Muscle of back (tissue), 11 donors: Measurements from ENCODE around the gene CNTRL. TPM values are rescaled to one million over a fixed set of nuclear protein-coding genes. Genes with fewer than 3 reads are reported as not detected.
A peak's percentile ranks its signal among the peaks of the same experiment; 100 is the strongest.

Experiments used
- DNase-seq, 3 donors: peaks; one replicate each; pipeline versions ENCODE4 v3.0.0 to v3.0.0-alpha.2; 2013
- polyA plus RNA-seq, 10 donors: library from polyadenylated mRNA; unstranded; fragments of 120-200 nt; gene quantifications; one replicate each; pipeline ENCODE4 v1.2.1, GENCODE V29; 2013; ENCODE audit not compliant: insufficient read length in 10 of 10

CNTRL gene
- polyA plus RNA-seq, 10 donors = 12.9 to 25.0 (median 18.2) TPM

- DNase-seq = no peak
These were observed 105.4 kb downstream of the CNTRL start for GRCh38 chr9:121179930-121180681.

GRCh38 chr9:121182101-121182836 lies 107.5 kb downstream of the CNTRL start:
- DNase-seq = no peak

DNA sequence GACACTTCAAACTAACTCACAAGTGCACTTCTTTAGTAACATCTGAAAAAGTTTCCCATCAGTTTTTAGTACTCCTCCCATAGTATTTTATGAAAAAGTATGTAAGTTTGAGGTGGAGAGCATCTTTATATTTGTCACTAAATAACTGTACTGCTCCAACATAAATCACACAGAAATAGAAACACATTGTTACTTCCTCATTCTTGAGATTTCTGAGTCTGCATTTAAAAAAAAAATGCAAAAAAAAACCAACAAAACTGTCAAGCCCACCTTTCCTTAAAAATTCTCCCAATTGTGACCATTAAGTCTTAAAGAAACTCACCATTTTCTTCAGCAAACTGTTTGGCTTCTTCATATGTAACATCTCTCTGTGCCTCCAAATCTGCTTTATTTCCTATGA lies 108.2 kb downstream of the CNTRL start:
- DNase-seq = no peak

DNA sequence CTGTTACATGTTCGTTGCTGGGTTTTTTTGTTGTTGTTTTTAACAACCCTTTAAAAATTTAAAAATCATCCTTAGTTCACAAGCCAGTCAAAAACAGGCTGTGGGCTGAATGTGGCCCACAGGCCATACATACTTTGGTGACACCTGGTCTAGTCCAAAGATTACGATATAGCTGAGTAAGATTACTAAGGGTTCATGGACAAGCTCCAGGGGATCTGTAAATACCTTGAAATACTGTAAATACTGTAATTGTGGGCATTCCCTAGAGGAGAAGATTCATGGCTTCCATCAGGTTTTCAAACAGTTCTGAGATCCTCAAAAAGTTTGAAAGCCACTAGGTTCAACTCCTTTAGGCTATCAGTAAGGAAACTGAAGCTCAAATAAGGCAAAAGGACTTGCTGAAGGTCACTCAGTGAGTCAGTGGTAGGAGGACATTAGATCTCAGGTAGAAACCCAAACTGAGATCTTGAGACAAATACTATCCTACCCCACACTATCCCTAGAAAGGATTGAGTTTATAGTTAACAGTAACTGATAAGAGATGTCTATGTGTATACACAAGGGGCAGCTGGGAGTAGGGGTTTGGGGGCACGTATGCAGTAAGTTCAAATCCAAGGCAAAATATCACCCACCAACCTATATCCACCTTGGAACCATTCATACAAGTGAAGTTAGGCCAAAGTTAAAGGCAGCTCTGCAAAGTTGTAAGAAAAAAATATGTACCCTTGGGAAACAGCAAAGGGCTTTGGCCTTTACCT lies 109.1 kb downstream of the CNTRL start:
- no peak for DNase-seq

DNA sequence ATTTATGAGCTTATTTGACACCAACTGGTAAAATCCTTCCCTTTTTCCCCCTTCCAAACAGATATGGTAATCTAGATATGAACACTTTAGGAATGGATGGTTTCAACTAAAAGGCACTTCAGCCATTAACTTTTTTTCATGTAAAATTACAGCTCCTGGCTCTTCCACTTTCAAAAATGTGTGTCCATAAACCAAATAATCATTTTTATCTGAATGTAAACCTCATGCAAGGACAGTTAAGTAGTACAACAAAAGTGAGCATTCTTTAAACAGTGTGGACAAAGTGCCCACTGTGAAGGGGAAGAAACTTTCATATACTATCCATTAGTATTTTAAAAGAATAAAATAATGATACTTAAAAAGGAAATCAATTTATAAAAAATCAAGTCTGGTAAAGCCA lies 109.7 kb downstream of the CNTRL start:
- no peak for DNase-seq

DNA sequence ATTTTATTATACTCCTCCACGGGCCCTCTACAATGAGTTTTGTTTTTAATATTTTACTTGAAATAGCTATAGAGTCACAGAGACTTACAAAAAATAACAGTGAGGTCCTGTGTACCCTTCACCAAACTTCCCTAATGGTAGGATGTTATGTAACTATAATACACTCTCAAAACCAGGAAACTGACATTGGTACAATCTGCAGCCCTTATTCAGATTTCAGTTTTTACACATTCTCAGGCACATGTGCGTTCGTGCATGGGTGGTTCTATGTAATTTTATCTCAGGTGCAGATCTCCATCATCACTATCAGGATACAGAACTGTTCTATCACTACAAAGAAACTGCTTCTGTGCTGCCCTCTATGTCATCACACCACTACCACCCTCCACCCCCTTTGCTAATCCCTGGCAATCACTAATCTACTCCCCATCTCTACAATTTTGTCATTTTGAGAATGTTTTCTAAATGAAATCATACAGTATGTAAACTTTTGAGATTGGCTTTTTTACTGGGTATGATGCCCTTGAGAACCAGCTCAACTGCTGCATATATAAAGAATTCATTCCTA lies 110.5 kb downstream of the CNTRL start:
- no peak for DNase-seq

GRCh38 chr9:121185774-121186403 lies 111.1 kb downstream of the CNTRL start:
- DNase-seq = no peak

- DNase-seq = no peak
These were observed 113.0 kb downstream of the CNTRL start for GRCh38 chr9:121187636-121188305.

DNA sequence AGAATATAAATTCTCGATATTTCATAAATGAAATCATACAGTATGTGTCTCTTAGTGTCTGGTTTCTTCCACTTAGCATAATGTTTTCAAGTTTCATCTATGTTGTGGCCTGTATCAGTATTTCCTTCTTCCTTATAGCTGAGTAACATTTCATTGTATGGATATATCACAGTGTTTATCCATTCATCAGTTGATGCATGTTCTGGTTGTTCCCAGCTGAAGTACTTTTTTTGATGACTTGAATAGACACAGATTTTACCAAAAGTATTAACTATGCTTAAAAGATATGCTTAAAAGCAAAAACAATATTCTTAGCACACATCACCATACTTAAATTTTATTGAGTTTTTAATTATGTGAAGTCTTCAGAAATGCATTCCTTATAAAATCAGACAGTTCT lies 114.3 kb downstream of the CNTRL start:
- no peak for DNase-seq

- DNase-seq = no peak
These were observed 114.9 kb downstream of the CNTRL start for GRCh38 chr9:121189660-121190059.

DNA sequence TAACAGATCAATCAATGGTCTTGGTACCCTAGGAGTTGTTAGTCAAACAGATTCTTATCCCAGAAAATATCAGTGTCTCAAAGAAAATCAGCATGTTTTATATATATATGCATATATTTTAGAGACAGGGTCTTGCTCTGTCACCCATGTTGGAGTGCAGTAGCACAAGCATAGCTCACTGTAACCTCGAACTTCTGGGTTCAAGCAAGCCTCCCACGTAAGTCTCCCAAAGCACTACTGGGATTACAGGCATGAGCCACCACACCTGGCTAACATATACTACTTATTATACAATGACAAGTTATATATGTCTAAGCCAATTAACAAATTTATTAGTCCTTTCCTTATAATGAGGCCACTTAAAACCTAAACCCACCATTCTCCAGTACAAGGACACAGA lies 116.5 kb downstream of the CNTRL start:
- DNase-seq = no peak

DNA sequence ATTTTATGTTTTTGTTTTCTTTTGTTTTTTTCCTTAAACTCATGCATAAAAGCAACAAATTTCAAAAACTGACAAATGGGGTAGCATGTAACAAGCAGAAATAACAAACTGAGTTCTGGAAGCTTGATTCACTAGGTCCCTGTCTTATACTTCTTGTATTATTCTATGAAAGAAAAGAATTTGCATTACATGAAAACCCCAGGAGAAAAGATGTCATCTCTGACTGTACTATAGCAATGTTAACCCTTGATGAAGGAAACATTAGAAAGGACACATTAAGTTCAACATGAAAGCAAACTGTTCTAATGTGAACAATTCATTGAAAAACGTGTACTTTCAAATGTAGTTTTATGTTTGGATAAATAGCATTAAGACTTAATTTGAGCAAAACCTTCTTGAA lies 117.8 kb downstream of the CNTRL start:
- DNase-seq = no peak

- DNase-seq = no peak
These were observed 118.3 kb downstream of the CNTRL start for GRCh38 chr9:121192959-121193640.

DNA sequence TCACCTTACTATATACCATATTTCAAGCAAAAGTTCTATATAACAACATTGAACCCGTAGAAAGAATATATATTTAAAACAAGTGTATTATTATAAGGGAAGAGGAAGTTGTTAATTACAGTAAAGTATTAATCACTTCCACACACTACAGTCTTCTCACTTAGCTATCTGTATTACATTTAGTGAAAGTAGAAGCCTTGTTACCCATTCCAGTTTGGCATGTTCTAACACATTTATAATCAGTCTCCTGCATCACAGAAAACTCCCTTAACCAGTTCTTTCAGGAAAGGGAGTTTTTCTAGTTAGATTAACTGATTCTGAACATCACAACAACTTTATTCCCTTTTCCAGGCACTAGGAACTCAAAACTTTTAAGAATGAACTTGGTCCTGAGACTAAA lies 120.0 kb downstream of the CNTRL start:
- DNase-seq = no peak

DNA sequence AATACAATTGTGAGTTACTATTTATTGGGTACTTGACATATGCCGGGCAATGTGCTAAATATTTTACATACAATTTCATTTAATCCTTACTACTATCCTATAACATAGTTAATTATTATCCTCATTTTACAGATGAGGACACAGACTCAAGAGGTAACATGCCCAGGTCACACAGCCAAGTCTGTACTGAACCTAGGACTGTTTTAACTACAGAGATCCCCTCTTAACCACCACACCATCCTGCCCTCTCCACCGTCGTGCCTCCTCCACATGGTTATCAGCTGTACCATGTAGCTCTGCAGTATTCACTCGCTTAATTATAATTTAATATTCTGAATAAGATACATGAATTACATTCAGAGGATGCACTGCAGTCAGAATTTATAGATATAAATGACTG lies 121.6 kb downstream of the CNTRL start:
- no peak for DNase-seq

- DNase-seq = no peak
These were observed 122.4 kb downstream of the CNTRL start for GRCh38 chr9:121197132-121197531.

DNA sequence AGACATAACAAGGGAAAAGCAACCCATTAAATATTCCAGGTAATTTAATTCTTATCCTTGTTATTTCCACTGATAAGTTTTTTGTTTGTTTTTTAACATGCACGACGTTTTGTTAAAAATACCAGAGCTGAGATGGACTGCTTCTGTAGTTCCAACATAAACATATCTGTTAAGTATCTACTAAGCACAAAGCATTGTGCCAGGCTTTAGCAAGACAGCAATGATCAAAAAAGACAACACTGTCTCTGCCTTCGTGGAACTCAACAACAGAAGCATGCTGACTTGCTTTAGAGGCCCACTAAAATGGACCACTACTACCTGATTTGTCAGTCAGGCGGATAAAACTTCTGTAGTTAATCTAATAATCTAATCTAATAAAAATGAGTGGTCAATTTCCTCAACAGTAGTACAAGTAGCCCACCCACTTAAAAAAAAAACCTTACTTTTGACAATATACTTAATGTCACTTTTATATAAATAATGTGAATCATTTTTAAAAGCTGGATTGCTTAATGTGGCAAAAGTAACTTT lies 123.8 kb downstream of the CNTRL start:
- DNase-seq = no peak

DNA sequence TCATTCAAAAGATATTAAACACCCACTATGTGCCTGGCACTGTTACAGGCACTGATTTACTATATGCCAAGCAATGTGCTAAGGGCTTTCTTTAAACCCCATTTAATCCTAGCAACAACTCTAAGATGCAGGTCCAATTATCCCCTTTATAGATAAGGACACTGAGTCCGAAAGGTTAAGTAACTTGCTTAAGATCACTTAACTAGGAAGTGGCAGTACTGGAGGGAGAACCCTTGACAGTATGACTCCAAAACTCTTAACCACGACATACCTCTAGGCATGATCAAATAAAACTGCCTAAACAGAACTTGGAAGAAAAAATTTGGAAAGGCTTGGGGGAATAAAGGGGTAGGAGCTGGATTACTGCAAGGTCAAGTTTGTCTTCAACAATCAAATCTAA lies 125.2 kb downstream of the CNTRL start:
- DNase-seq = no peak

- no peak for DNase-seq
These were observed 125.6 kb downstream of the CNTRL start for GRCh38 chr9:121200356-121200755.

- peak; percentile 10 to 76 (median 42) for DNase-seq
These were observed 126.4 kb downstream of the CNTRL start for GRCh38 chr9:121201045-121201737.
